ENCODE measurements around the gene SH3GL3.

The SH3GL3 gene

GRCh38 chr15:83475551-83475950 lies 28.4 kb downstream of the SH3GL3 start:
- no peak for TF ChIP-seq CEBPB (IDR thresholded peaks at IDR 0.05)
- no peak for TF ChIP-seq TAF1 (IDR thresholded peaks at IDR 0.05; ENCODE audit: low read depth)
- no peak for TF ChIP-seq REST (IDR thresholded peaks at IDR 0.05; ENCODE audit: low read depth)
- TF ChIP-seq TEAD4 (IDR thresholded peaks at IDR 0.05): peak; percentile 63; the same call in 1 of the 2 replicates
- TF ChIP-seq NFIC (IDR thresholded peaks at IDR 0.05): no peak

- TF ChIP-seq EP300 (IDR thresholded peaks at IDR 0.05; ENCODE audit: borderline replicate concordance): no peak
- TF ChIP-seq REST (IDR thresholded peaks at IDR 0.05; ENCODE audit: low read depth): no peak
- TF ChIP-seq NFIC (IDR thresholded peaks at IDR 0.05): no peak
- TF ChIP-seq RAD21 (IDR thresholded peaks at IDR 0.05; ENCODE audit: low read depth): no peak
Observed at GRCh38 chr15:83476066-83476465, 28.9 kb downstream of the SH3GL3 start.

GRCh38 chr15:83476708-83477107 lies 29.6 kb downstream of the SH3GL3 start:
- TF ChIP-seq CREB1 (IDR thresholded peaks at IDR 0.05; ENCODE audit: low read depth): no peak
- TF ChIP-seq NFIC (IDR thresholded peaks at IDR 0.05): no peak
- TF ChIP-seq FOXM1 (IDR thresholded peaks at IDR 0.05; ENCODE audit: borderline replicate concordance, low read depth): no peak
- TF ChIP-seq TCF12 (IDR thresholded peaks at IDR 0.05; ENCODE audit: low read depth): no peak
- TF ChIP-seq TAF1 (IDR thresholded peaks at IDR 0.05; ENCODE audit: low read depth): no peak
- no peak for TF ChIP-seq USF1 (IDR thresholded peaks at IDR 0.05)
- TF ChIP-seq MAX (IDR thresholded peaks at IDR 0.05): no peak
- no peak for TF ChIP-seq REST (IDR thresholded peaks at IDR 0.05; ENCODE audit: low read depth)
- no peak for TF ChIP-seq RAD21 (IDR thresholded peaks at IDR 0.05; ENCODE audit: low read depth)
- no peak for TF ChIP-seq TEAD4 (IDR thresholded peaks at IDR 0.05)
- TF ChIP-seq CEBPB (IDR thresholded peaks at IDR 0.05): no peak
- no peak for TF ChIP-seq EP300 (IDR thresholded peaks at IDR 0.05; ENCODE audit: borderline replicate concordance)
- no peak for TF ChIP-seq EGR1 (IDR thresholded peaks at IDR 0.05)
- no peak for TF ChIP-seq YY1 (IDR thresholded peaks at IDR 0.05; ENCODE audit: low read depth)
- TF ChIP-seq ZBTB7A (IDR thresholded peaks at IDR 0.05; ENCODE audit: low read depth): no peak

- no peak for TF ChIP-seq USF1 (IDR thresholded peaks at IDR 0.05)
- no peak for TF ChIP-seq RAD21 (IDR thresholded peaks at IDR 0.05; ENCODE audit: low read depth)
- no peak for TF ChIP-seq EGR1 (IDR thresholded peaks at IDR 0.05)
- no peak for TF ChIP-seq TEAD4 (IDR thresholded peaks at IDR 0.05)
- no peak for TF ChIP-seq MAX (IDR thresholded peaks at IDR 0.05)
- no peak for TF ChIP-seq CEBPB (IDR thresholded peaks at IDR 0.05)
- no peak for TF ChIP-seq FOXM1 (IDR thresholded peaks at IDR 0.05; ENCODE audit: borderline replicate concordance, low read depth)
- TF ChIP-seq REST (IDR thresholded peaks at IDR 0.05; ENCODE audit: low read depth): no peak
- TF ChIP-seq TAF1 (IDR thresholded peaks at IDR 0.05; ENCODE audit: low read depth): no peak
- TF ChIP-seq NFIC (IDR thresholded peaks at IDR 0.05): no peak
- TF ChIP-seq CREB1 (IDR thresholded peaks at IDR 0.05; ENCODE audit: low read depth): no peak
- TF ChIP-seq EP300 (IDR thresholded peaks at IDR 0.05; ENCODE audit: borderline replicate concordance): no peak
- TF ChIP-seq YY1 (IDR thresholded peaks at IDR 0.05; ENCODE audit: low read depth): no peak
- TF ChIP-seq ZBTB7A (IDR thresholded peaks at IDR 0.05; ENCODE audit: low read depth): no peak
- TF ChIP-seq TCF12 (IDR thresholded peaks at IDR 0.05; ENCODE audit: low read depth): no peak
Observed at GRCh38 chr15:83477172-83477807, 30.1 kb downstream of the SH3GL3 start.

All from Ishikawa (cell line).